Measurements from ENCODE around the gene NCOA3. TPM values are rescaled to one million over a fixed set of nuclear protein-coding genes. Genes with fewer than 3 reads are reported as not detected.

NCOA3 gene
- total RNA-seq, 4 donors from 2014 or later = 45.1 to 77.8 (median 56.3) TPM

- H3K4me3 ChIP-seq = no peak overlapping the region
- no peak overlapping the region for H3K27ac ChIP-seq
- H3K27me3 ChIP-seq = no peaks in the 10 kb centered on the region
- TF ChIP-seq POLR2A (IDR thresholded peaks at IDR 0.05) (no peak), CTCF (IDR thresholded peaks at IDR 0.05) (no peak), POLR2AphosphoS5 (IDR thresholded peaks at IDR 0.05) (no peak), EP300 (IDR thresholded peaks at IDR 0.05) (no peak)
- peaks cover 5% of the 10 kb centered on the region for H3K4me1 ChIP-seq
- H3K36me3 ChIP-seq = no peaks in the 10 kb centered on the region
- H3K9me3 ChIP-seq = no peaks in the 10 kb centered on the region
- 91% methylated on average over 5 of the region's 5 CpGs for WGBS
- no peak for DNase-seq (ENCODE audit: low spot score in 2 of 2)
Measured at GRCh38 chr20:47534405-47534804, 32.7 kb downstream of the NCOA3 start.

- Histone ChIP-seq H3K27ac (no peak overlapping the region), H3K4me1 (peaks cover 6% of the 10 kb centered on the region), H3K27me3 (no peaks in the 10 kb centered on the region), H3K36me3 (no peaks in the 10 kb centered on the region), H3K9me3 (no peaks in the 10 kb centered on the region), H3K4me3 (no peak overlapping the region)
- DNase-seq (ENCODE audit: low spot score in 2 of 2) = no peak
- 87% methylated on average over 8 of the region's 8 CpGs for WGBS
- TF ChIP-seq POLR2A (IDR thresholded peaks at IDR 0.05) = no peak
Measured at GRCh38 chr20:47535088-47535487, 33.4 kb downstream of the NCOA3 start.

GRCh38 chr20:47535994-47536393 lies 34.3 kb downstream of the NCOA3 start:
- H3K27me3 ChIP-seq = no peaks in the 10 kb centered on the region
- no peak overlapping the region for H3K4me3 ChIP-seq
- H3K27ac ChIP-seq = no peak overlapping the region
- TF ChIP-seq EP300 (IDR thresholded peaks at IDR 0.05) (no peak), CTCF (IDR thresholded peaks at IDR 0.05) (no peak), POLR2AphosphoS5 (IDR thresholded peaks at IDR 0.05) (no peak), POLR2A (IDR thresholded peaks at IDR 0.05) (no peak)
- no peak for DNase-seq (ENCODE audit: low spot score in 2 of 2)
- H3K9me3 ChIP-seq = no peaks in the 10 kb centered on the region
- H3K4me1 ChIP-seq = peaks cover 15% of the 10 kb centered on the region
- over 99% methylated on average over 6 of the region's 6 CpGs for WGBS
- H3K36me3 ChIP-seq = no peaks in the 10 kb centered on the region

GRCh38 chr20:47540443-47541354 lies 39.0 kb downstream of the NCOA3 start:
- DNase-seq (ENCODE audit: low spot score in 2 of 2) = no peak
- no peaks in the 10 kb centered on the region for H3K36me3 ChIP-seq
- TF ChIP-seq EP300 (IDR thresholded peaks at IDR 0.05) (no peak), POLR2A (IDR thresholded peaks at IDR 0.05) (no peak), POLR2AphosphoS5 (IDR thresholded peaks at IDR 0.05) (no peak)
- no peak overlapping the region for H3K4me3 ChIP-seq
- H3K9me3 ChIP-seq = no peaks in the 10 kb centered on the region
- 66% methylated on average over 5 of the region's 5 CpGs for WGBS
- H3K27me3 ChIP-seq = no peaks in the 10 kb centered on the region
- H3K27ac ChIP-seq = peak overlapping the region; percentile 15
- H3K4me1 ChIP-seq = peaks cover 25% of the 10 kb centered on the region

GRCh38 chr20:47541355-47541922 lies 39.8 kb downstream of the NCOA3 start:
- Histone ChIP-seq H3K4me1 (peaks cover 25% of the 10 kb centered on the region), H3K27ac (no peak overlapping the region), H3K4me3 (no peak overlapping the region), H3K36me3 (no peaks in the 10 kb centered on the region), H3K9me3 (no peaks in the 10 kb centered on the region), H3K27me3 (no peaks in the 10 kb centered on the region)
- no peak for TF ChIP-seq POLR2A (IDR thresholded peaks at IDR 0.05)
- no peak for TF ChIP-seq CTCF (IDR thresholded peaks at IDR 0.05)
- TF ChIP-seq EP300 (IDR thresholded peaks at IDR 0.05) = no peak
- no peak for TF ChIP-seq POLR2AphosphoS5 (IDR thresholded peaks at IDR 0.05)
- WGBS = 73% methylated on average over 3 of the region's 3 CpGs
- DNase-seq (ENCODE audit: low spot score in 2 of 2) = no peak

GRCh38 chr20:47543006-47543431 lies 41.3 kb downstream of the NCOA3 start:
- Histone ChIP-seq H3K9me3 (no peaks in the 10 kb centered on the region), H3K27me3 (no peaks in the 10 kb centered on the region), H3K4me1 (peaks cover 28% of the 10 kb centered on the region), H3K36me3 (no peaks in the 10 kb centered on the region), H3K27ac (no peak overlapping the region), H3K4me3 (no peak overlapping the region)
- WGBS = 53% methylated on average over 1 of the region's 1 CpG
- no peak for DNase-seq (ENCODE audit: low spot score in 2 of 2)
- TF ChIP-seq EP300 (IDR thresholded peaks at IDR 0.05) = no peak
- TF ChIP-seq CTCF (IDR thresholded peaks at IDR 0.05) = no peak
- TF ChIP-seq POLR2A (IDR thresholded peaks at IDR 0.05) = no peak
- no peak for TF ChIP-seq POLR2AphosphoS5 (IDR thresholded peaks at IDR 0.05)
